GM21576 (cell line): ENCODE measurements around the gene CTSC.
A peak's percentile ranks its signal among the peaks of the same experiment; 100 is the strongest.

Experiments
- ATAC-seq: cut with Tn5 transposase; IDR thresholded peaks from one replicate; pipeline ENCODE4 v1.9.1; 2021; ENCODE audit warnings: mild to moderate bottlenecking, moderate library complexity; ENCODE audit not compliant: unreplicated experiment

Gene CTSC

GRCh38 chr11:88320149-88320559 is 17.4 kb downstream of the CTSC start:
- no peak for ATAC-seq

GRCh38 chr11:88318017-88318416 is 19.5 kb downstream of the CTSC start:
- no peak for ATAC-seq

- ATAC-seq, result no peak
These were observed 20.0 kb downstream of the CTSC start for GRCh38 chr11:88317536-88317935.

GRCh38 chr11:88315981-88316441 is 21.5 kb downstream of the CTSC start:
- ATAC-seq, result no peak

GRCh38 chr11:88315015-88315414 is 22.5 kb downstream of the CTSC start:
- no peak for ATAC-seq

- no peak for ATAC-seq
These were observed 24.1 kb downstream of the CTSC start for GRCh38 chr11:88313441-88313840.

GRCh38 chr11:88312628-88313027 is 24.9 kb downstream of the CTSC start:
- ATAC-seq, result no peak

GRCh38 chr11:88310246-88310645 is 27.3 kb downstream of the CTSC start:
- no peak for ATAC-seq

GRCh38 chr11:88308576-88308975 is 29.0 kb downstream of the CTSC start:
- ATAC-seq, result no peak

GRCh38 chr11:88307749-88308425 is 29.6 kb downstream of the CTSC start:
- peak; percentile 73 for ATAC-seq

GRCh38 chr11:88306785-88307184 is 30.8 kb downstream of the CTSC start:
- no peak for ATAC-seq

- no peak for ATAC-seq
These were observed 32.1 kb downstream of the CTSC start for GRCh38 chr11:88305430-88305829.

- ATAC-seq, result no peak
These were observed 33.2 kb downstream of the CTSC start for GRCh38 chr11:88304352-88304751.

GRCh38 chr11:88303037-88303436 is 34.5 kb downstream of the CTSC start:
- no peak for ATAC-seq

GRCh38 chr11:88301488-88302140 is 35.9 kb downstream of the CTSC start:
- ATAC-seq, result peak; percentile 52

GRCh38 chr11:88300888-88301487 is 36.5 kb downstream of the CTSC start:
- ATAC-seq, result peak; percentile 69

- ATAC-seq, result no peak
These were observed 39.7 kb downstream of the CTSC start for GRCh38 chr11:88297863-88298262.

- ATAC-seq, result no peak
These were observed 40.1 kb downstream of the CTSC start for GRCh38 chr11:88297421-88297820.

GRCh38 chr11:88295028-88295427 is 42.5 kb downstream of the CTSC start:
- no peak for ATAC-seq

GRCh38 chr11:88293931-88294330 is 43.6 kb downstream of the CTSC start:
- ATAC-seq, result no peak

GRCh38 chr11:88292171-88292843 is 45.2 kb downstream of the CTSC start:
- no peak for ATAC-seq

GRCh38 chr11:88288560-88288959 is 49.0 kb downstream of the CTSC start:
- no peak for ATAC-seq
